Adrenal gland (tissue), 5 donors: ENCODE results near the gene AHI1.

ENCODE experiments used
- CTCF ChIP-seq, 6 experiments: fragments of 450-650 bp in 4 of 6; fragments of 200-600 bp in 2 of 6; sonication (generic) in 1 of 6; IDR thresholded peaks; 1 replicate in 5 of 6; 2 replicates in 1 of 6; pipeline versions ENCODE4 v1.5.1 to v1.8.0; 2016 to 2021; ENCODE audit warnings: antibody characterized with exemption in 6 of 6, mild to moderate bottlenecking in 2 of 6, moderate library complexity in 1 of 6
- POLR2A ChIP-seq, 2 donors: fragments of 450-650 bp; IDR thresholded peaks; one replicate each; pipeline ENCODE4 v1.6.1; 2017; ENCODE audit warnings: antibody characterized with exemption in 2 of 2, mild to moderate bottlenecking in 2 of 2, moderate library complexity in 1 of 2
- donor health status: DM: no; HTN: no; CAD: no.

DNA sequence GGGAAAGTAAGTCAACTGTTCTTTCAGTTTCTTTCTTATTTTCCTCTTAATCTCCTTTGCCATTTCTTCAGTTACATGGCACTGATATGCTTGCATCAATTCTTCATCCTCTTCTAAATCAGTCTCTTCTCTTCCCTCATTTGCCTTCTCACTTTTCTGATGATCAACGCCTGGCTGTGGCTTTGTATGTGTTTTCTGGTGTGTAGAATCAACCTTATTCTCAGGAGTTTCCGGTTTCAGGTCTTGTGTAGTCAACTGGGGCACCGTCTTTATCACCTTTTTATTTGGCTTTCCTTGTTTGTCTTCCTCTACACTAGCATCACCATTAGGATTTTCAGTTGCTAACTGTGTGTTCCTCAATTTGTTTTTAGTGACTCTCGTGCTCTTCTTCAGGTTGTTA is 31.6 kb downstream of the AHI1 start:
- TF ChIP-seq CTCF (IDR thresholded peaks at IDR 0.05) (no peak), POLR2A (IDR thresholded peaks at IDR 0.05) (no peak)
